SJSA1 (cell line): ENCODE data around the gene APH1A. TPM values are rescaled to one million over a fixed set of nuclear protein-coding genes. Genes with fewer than 3 reads are reported as not detected.
A peak's percentile ranks its signal among the peaks of the same experiment; 100 is the strongest.

Source experiments
- DNase-seq, 2 experiments: peaks; one replicate each; pipeline ENCODE4 v3.0.0-alpha.2; 2015 to 2020; ENCODE audit warnings: low spot score in 2 of 2, low read depth in 1 of 2
- H3K27ac ChIP-seq: fragments of 250-450 bp; sonication (Bioruptor Pico); 2 replicates; pipeline ENCODE4 v1.5.1; 2020; ENCODE audit warnings: mild to moderate bottlenecking, moderate library complexity
- H3K27me3 ChIP-seq: fragments of 250-450 bp; sonication (Bioruptor Pico); replicated peaks from 2 replicates; pipeline ENCODE4 v1.5.1; 2020; ENCODE audit warnings: mild to moderate bottlenecking, moderate library complexity
- H3K36me3 ChIP-seq: fragments of 250-450 bp; sonication (Bioruptor Pico); 2 replicates; pipeline ENCODE4 v1.5.1; 2020; ENCODE audit warnings: mild to moderate bottlenecking
- H3K4me1 ChIP-seq: fragments of 250-450 bp; sonication (Bioruptor Pico); replicated peaks from 2 replicates; pipeline ENCODE4 v1.6.1; 2021; ENCODE audit warnings: mild to moderate bottlenecking
- H3K4me3 ChIP-seq: fragments of 250-450 bp; sonication (Bioruptor Pico); 2 replicates; pipeline ENCODE4 v1.5.1; 2020; ENCODE audit warnings: mild to moderate bottlenecking
- H3K9me3 ChIP-seq: fragments of 250-450 bp; sonication (Bioruptor Pico); replicated peaks from 2 replicates; pipeline ENCODE4 v1.5.1; 2020; ENCODE audit warnings: mild to moderate bottlenecking
- total RNA-seq: library from RNA; depleted of rRNA; stranded (reverse); fragments of >200 nt; shearing (Covaris generic); gene quantifications from 2 replicates; pipeline ENCODE4 v1.2.3, GENCODE V29; 2014

Gene APH1A
- total RNA-seq, 1 experiment from 2014 or later: 113 TPM

DNA sequence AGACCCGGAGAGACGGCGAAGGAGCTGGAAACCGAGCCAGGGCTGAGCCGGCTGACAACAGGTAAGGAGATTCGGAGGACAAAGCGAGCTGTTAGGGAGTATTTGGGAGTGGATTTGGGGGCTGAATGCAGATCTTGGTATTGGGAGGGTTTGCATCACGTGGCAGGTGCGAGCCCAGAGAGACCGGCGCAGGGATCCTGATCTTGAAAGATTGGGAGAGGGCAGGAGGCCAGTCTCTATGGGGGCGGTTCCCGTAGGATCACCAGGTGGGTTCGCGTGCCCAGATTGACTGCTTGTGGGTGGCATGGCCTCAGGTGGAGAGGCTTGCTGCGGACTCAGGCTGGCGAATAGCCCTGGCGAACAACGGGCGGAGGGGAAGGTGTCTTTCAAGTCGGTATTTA lies 13.7 kb upstream of the APH1A start:
- Histone ChIP-seq H3K9me3 (no peaks in the 10 kb centered on the region), H3K4me1 (peaks cover 18% of the 10 kb centered on the region), H3K27me3 (no peaks in the 10 kb centered on the region), H3K36me3 (peaks cover 15% of the 10 kb centered on the region), H3K4me3 (peak overlapping the region; percentile 47), H3K27ac (peak overlapping the region; percentile 44)
- no peak for DNase-seq

DNA sequence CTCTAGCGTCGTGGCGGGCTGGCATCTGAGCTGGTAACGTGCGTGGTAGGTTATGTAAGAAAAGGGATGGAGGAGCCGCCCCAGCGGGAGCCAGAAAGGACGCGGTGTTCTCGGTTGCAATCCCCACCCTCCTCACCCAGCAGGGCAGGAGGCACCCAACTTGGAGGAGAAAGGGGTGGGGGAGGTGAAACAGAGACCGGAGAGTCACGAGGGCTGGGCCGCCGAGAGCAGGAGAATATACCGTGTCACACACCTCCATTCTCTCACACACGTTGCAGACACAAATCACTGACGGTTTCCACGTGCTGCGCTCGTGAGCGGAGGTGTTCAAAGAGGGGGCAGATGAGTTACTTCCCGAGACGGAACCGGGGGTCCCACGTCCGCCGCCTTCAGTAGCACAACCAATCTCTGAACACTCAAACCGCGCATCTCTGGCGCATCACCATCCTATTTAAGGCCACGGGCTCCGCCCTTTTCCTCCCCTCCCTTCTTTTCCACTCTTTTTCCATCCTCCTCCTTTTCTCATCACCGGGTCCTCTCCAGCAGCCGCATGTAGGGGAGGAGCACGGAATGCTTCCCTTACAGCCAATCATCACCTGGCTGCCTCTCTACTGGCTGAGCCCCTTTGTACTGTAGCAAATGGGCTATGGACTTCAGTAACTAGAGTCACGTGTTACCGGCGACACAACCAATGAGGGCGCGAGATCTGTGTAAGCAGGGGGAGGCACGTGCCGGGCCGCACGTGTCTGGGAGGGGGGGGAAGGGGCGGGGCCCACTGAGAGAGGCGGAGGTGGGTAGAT lies 13.1 kb upstream of the APH1A start, which contains the start of gene CIART:
Gene CIART, plus strand, starts transcription at position 797 of the 800 bp plus-strand sequence. CDS start 714 bp downstream, outside the sequence.
- DNase-seq: peak; percentile 96 to 97
- peak within 1 kb of the TSS; percentile 53 for H3K27ac ChIP-seq
- no peaks in the 10 kb centered on the region for H3K27me3 ChIP-seq
- H3K9me3 ChIP-seq: no peaks in the 10 kb centered on the region
- H3K4me1 ChIP-seq: peaks cover 18% of the 10 kb centered on the region
- H3K4me3 ChIP-seq: peak within 1 kb of the TSS; percentile 47
- H3K36me3 ChIP-seq: peaks cover 12% of the 10 kb centered on the region

DNA sequence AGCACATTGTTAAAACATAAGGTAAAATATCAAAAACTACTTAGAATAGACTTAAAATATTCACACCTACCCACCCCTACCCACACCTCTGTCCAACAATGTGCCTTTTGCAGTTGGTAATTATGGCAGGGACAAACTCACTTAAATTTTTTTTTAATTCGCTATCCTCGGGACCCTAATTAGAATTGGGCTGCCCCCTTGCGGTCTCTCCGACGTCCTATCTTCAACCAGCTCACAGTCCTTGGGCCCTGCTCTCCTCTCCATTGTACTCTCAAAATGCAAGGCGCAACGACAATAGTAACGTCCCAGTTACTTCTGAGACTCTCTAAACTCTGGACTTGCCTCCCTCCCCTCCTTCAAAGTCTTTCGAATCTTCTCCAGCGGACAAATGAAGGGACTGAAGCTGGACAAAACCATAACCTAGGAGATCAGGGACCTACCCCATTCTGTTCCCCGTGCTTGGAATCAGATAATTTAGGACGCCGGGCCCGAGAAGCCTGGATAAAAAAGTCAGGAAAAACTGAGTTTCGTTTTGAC lies 12.5 kb upstream of the APH1A start:
- Histone ChIP-seq H3K27me3 (no peaks in the 10 kb centered on the region), H3K4me3 (peak overlapping the region; percentile 47), H3K36me3 (peaks cover 6% of the 10 kb centered on the region; the same call in 1 of the 2 replicates), H3K4me1 (peaks cover 18% of the 10 kb centered on the region), H3K27ac (peak overlapping the region; percentile 53), H3K9me3 (no peaks in the 10 kb centered on the region)
- DNase-seq: peak; percentile 71 to 78

DNA sequence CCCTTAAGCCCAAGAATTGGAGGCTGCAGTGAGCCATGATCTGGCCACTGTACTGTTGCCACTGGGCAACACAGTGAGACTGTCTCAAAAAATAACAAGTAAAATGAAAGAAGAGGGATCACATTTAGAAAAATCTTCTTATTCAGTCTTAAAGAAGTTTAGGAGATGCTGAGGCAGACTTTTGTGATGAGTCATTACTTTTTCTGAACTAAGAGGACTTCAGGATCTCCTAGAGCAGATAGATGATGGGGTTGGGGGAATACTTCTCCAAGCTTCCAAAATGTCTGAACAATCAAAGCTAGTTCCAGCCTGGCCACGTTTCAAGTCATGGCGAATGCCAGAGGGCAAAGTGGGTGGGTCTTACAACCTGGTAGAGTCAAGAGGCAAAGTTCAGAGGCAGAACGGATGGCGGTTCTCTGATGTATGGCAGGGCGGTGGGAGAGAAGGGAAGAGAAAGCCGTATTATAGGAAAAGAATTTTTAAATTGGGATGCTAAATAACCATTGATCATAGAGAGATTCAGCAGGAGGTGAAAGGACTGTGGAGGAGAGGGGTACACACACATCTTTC lies 11.4 kb upstream of the APH1A start:
- Histone ChIP-seq H3K27ac (no peak overlapping the region), H3K27me3 (no peaks in the 10 kb centered on the region), H3K4me3 (no peak overlapping the region), H3K36me3 (0 out of 2 replicates have a peak, but pooled peaks cover 3% of the 10 kb centered on the region), H3K4me1 (peaks cover 18% of the 10 kb centered on the region), H3K9me3 (no peaks in the 10 kb centered on the region)
- DNase-seq: no peak

DNA sequence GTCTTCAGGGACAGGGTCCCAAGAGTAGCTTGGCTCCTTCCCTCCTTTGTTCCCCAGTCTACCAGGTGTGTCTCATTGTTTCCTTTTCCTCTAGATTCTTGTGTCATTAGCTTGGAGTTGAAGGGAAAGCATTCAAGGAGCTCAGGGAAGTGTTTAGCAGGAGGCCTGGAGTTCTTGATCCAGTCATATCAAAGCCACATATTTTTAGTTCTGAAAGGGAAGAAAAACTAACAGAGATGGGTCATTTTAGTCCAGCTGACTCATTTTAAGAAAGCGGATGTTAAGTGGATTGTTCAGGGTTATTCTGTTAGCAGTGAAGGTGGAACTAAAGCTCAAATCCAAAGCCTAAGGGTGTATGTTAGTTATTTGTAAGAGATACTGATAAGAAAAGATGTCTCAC lies 4.5 kb upstream of the APH1A start:
- H3K4me3 ChIP-seq: no peak overlapping the region
- H3K4me1 ChIP-seq: peaks cover 5% of the 10 kb centered on the region
- no peak for DNase-seq
- H3K27ac ChIP-seq: no peak overlapping the region
- H3K9me3 ChIP-seq: no peaks in the 10 kb centered on the region
- peaks cover 5% of the 10 kb centered on the region for H3K36me3 ChIP-seq
- no peaks in the 10 kb centered on the region for H3K27me3 ChIP-seq

DNA sequence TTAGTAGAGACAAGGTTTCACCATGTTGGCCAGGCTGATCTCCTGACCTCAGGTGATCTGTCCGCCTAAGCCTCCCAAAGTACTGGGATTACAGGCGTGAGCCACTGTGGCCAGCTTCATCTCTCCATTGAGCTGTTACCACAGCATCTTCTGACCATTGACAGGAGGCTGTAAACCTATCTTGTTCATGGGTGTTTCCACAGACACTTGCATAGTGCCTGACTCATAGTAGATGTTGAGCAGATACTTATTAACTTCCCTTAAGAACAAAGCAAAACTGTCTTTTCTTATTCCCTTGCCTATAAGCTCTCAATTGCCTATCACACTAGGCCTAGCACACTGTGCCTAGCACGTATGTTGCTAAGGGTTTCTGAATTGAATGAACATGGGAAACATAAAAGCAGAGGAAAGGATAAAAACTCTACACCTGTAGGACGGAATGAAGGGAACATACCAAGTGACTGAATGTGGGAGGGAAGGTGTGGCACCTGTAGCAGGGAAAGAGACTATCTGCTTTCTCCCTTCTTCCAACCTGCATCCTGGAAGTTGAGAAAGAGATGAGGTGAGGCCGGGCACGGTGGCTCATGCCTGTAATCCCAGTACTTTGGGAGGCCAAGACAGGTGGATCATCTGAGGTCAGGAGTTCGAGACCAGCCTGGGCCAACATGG lies 2.6 kb upstream of the APH1A start:
- H3K9me3 ChIP-seq: no peaks in the 10 kb centered on the region
- H3K27me3 ChIP-seq: no peaks in the 10 kb centered on the region
- H3K4me3 ChIP-seq: no peak overlapping the region
- DNase-seq: no peak
- H3K36me3 ChIP-seq: peaks cover 20% of the 10 kb centered on the region
- H3K27ac ChIP-seq: no peak overlapping the region
- H3K4me1 ChIP-seq: peaks cover 16% of the 10 kb centered on the region

DNA sequence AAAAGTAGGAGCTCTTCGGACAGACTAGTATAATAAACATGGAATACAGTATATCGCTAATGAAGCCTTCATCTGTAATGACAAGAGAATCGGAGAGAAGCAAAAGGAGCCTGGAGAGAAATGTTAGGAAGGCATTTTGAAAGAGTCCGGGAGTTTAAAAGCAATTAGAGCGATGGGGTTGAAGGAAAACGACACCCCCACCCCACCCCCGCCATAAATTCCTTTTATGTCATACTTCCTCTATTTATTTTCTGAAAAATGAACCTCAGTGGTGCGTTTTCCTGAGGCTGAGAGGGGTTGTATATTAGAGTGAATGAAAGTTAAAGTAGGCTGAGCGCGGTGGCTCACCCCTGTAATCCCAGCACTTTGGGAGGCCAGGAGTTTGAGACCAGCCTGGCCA lies 635 bp upstream of the APH1A start:
- H3K9me3 ChIP-seq: no peaks in the 10 kb centered on the region
- DNase-seq: no peak
- peaks cover 16% of the 10 kb centered on the region for H3K4me1 ChIP-seq
- H3K27ac ChIP-seq: peak overlapping the region; percentile 58
- peaks cover 40% of the 10 kb centered on the region for H3K36me3 ChIP-seq
- no peaks in the 10 kb centered on the region for H3K27me3 ChIP-seq
- H3K4me3 ChIP-seq: peak overlapping the region; percentile 81

DNA sequence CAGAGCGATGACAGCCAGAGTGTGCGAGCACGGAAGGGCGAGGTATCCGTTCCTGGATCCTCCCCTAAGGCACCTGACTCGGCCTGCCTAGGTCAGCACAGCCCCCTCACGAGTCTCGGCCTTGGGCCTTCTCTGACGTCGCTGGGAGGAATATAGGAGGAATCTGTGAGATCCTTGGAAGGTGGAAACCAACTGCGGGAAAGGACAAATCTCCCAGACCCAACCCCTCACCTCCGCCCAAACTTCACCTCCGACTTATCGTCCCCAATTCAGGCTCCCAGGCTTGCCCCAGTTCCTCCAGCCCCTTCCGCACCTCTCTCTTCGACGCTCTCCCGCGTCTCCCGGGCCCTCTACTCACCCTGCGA lies 494 bp downstream of the APH1A start:
- H3K4me1 ChIP-seq: peaks cover 16% of the 10 kb centered on the region
- H3K36me3 ChIP-seq: peaks cover 42% of the 10 kb centered on the region
- H3K27ac ChIP-seq: peak overlapping the region; percentile 58
- H3K27me3 ChIP-seq: no peaks in the 10 kb centered on the region
- H3K4me3 ChIP-seq: peak overlapping the region; percentile 81
- H3K9me3 ChIP-seq: no peaks in the 10 kb centered on the region
- DNase-seq: no peak

DNA sequence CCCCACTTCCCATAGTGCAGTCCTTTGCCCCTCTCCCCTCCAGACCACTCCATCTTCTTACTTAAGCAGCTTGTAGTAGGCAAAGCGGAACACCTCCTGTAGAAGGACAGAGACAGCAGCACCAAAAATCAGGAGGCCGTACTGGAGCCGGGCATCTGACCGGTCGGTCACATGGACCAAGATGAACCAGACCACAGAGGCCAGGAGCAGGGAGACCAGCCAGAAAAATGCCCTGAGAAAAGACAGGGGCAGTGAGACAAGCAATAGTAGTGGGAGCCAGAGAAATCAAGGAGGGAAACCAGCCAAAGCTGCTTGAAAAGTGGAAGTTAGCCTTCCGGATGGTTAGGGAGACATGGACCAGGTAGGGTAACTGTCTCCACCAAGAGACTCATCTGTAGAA lies 920 bp downstream of the APH1A start:
- H3K4me3 ChIP-seq: peak overlapping the region; percentile 81
- DNase-seq: no peak
- H3K27ac ChIP-seq: no peak overlapping the region; the same call in 1 of the 2 replicates
- H3K9me3 ChIP-seq: no peaks in the 10 kb centered on the region
- H3K27me3 ChIP-seq: no peaks in the 10 kb centered on the region
- peaks cover 16% of the 10 kb centered on the region for H3K4me1 ChIP-seq
- peaks cover 42% of the 10 kb centered on the region for H3K36me3 ChIP-seq

DNA sequence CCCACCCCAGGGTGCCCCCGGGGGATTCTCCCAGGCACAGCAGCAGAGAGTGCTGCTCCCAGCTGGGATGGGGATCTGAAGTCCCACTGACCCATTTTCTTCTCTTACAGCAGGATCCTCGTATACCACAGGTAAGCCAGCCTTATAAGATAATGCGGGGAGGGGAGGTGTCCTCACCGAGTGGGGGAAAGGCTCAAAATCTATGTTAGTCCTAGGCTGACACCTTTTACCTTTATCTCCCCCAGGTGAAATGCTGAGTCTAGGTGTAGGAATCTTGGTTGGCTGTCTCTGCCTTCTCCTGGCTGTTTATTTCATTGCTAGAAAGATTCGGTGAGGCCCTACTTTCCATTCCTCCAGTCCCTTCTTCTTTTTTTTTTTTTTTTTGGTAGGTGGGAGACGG lies 5.3 kb downstream of the APH1A start:
- peaks cover 40% of the 10 kb centered on the region for H3K36me3 ChIP-seq
- H3K27me3 ChIP-seq: no peaks in the 10 kb centered on the region; the same call in 1 of the 2 replicates
- H3K27ac ChIP-seq: no peak overlapping the region
- no peaks in the 10 kb centered on the region for H3K9me3 ChIP-seq
- DNase-seq: no peak
- peaks cover 11% of the 10 kb centered on the region for H3K4me1 ChIP-seq
- H3K4me3 ChIP-seq: no peak overlapping the region

DNA sequence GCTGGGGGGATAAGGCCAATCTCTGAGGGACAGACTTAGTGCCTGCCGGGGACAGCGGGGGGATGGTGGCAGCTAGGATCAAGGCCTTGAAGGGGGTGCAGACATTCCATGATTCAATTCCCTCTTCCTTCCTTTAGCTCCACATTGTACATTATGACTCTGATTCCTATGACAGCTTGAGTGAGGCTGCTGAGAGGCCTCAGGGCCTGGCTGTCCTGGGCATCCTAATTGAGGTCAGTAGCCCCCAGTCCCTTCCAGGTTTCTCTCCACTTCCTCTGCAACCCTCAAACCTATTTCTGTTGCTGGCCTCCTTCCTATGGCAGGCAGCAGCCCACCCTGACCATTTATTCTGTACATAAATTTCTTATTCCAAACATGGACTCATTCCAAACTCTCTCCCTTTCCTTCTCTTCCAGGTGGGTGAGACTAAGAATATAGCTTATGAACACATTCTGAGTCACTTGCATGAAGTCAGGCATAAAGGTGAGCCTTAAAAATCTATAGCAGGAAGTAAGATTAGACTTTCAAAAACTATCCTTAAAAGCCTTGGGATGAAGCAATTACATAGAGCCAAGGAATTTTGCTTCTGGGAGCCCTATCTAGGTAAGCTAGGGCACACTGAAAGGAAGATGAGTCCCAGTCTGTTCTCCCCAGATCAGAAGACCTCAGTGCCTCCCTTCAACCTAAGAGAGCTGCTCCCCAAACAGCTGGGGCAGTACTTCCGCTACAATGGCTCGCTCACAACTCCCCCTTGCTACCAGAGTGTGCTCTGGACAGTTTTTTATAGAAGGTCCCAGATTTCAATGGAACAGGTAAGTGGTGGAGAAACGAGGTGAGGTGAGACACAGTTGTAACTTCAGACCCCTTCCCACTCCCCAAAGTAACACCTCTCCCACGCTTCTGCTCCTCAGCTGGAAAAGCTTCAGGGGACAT lies 6.2 kb downstream of the APH1A start:
- H3K4me1 ChIP-seq: peaks cover 8% of the 10 kb centered on the region
- peaks cover 33% of the 10 kb centered on the region for H3K36me3 ChIP-seq
- no peak overlapping the region for H3K27ac ChIP-seq
- no peaks in the 10 kb centered on the region for H3K9me3 ChIP-seq
- no peak for DNase-seq
- no peaks in the 10 kb centered on the region; the same call in 1 of the 2 replicates for H3K27me3 ChIP-seq
- H3K4me3 ChIP-seq: no peak overlapping the region

DNA sequence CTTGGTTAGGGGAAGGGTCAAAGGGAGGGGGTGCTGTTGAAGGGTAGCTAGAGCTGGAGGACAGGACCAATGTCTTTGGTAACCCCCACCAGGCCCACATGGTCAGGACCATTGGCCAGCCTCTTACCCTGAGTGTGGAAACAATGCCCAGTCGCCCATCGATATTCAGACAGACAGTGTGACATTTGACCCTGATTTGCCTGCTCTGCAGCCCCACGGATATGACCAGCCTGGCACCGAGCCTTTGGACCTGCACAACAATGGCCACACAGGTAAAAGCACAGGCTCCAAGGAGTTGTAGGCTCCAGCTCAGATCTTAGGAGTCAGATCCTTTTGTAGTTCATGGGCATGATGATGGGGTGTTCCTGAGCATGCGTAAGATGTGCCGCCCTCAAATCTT lies 7.4 kb downstream of the APH1A start:
- no peak for DNase-seq
- Histone ChIP-seq H3K4me3 (no peak overlapping the region), H3K27me3 (no peaks in the 10 kb centered on the region; the same call in 1 of the 2 replicates), H3K36me3 (peaks cover 21% of the 10 kb centered on the region), H3K9me3 (no peaks in the 10 kb centered on the region), H3K27ac (no peak overlapping the region), H3K4me1 (peaks cover 6% of the 10 kb centered on the region)
